Transverse colon (tissue), 4 donors: ENCODE measurements around the gene THEM4. TPM values are rescaled to one million over a fixed set of nuclear protein-coding genes. Genes with fewer than 3 reads are reported as not detected.

Experiments
- DNase-seq: peaks from one replicate; pipeline ENCODE4 v3.0.0-alpha.2; 2019
- H3K27ac ChIP-seq, 4 donors: fragments of 200-600 bp; sonication (generic); 2 replicates each; pipeline ENCODE4 v1.5.1; 2016 to 2018; ENCODE audit warnings: inconsistent platforms in 4 of 4
- H3K27me3 ChIP-seq: fragments of 200-600 bp; sonication (generic); 2 replicates; pipeline ENCODE4 v1.5.1; 2017; ENCODE audit warnings: inconsistent platforms
- H3K36me3 ChIP-seq, 4 donors: fragments of 200-600 bp; sonication (generic); 2 replicates each; pipeline ENCODE4 v1.5.1; 2017 to 2019; ENCODE audit warnings: inconsistent platforms in 4 of 4
- H3K4me1 ChIP-seq, 4 donors: fragments of 200-600 bp; sonication (generic); 2 replicates each; pipeline ENCODE4 v1.5.1; 2017 to 2020; ENCODE audit warnings: inconsistent platforms in 4 of 4
- H3K4me3 ChIP-seq, 4 donors: fragments of 200-600 bp; sonication (generic); 1 replicate in 1 of 4; 2 replicates in 3 of 4; pipeline versions ENCODE4 v1.5.1 to v1.6.1; 2017 to 2019; ENCODE audit warnings: inconsistent platforms in 4 of 4
- H3K9me3 ChIP-seq, 2 donors: fragments of 200-600 bp; sonication (generic); 2 replicates each; pipeline ENCODE4 v1.5.1; 2017 to 2019; ENCODE audit warnings: inconsistent platforms in 2 of 2
- EP300 ChIP-seq: sonication (generic); formaldehyde crosslinking; IDR thresholded peaks from one replicate; pipeline ENCODE4 v1.6.1; 2017; ENCODE audit warnings: antibody characterized with exemption, low read depth
- POLR2A ChIP-seq: fragments of 450-650 bp; IDR thresholded peaks from one replicate; pipeline ENCODE4 v1.6.1; 2016; ENCODE audit warnings: antibody characterized with exemption, mild to moderate bottlenecking, moderate library complexity
- POLR2AphosphoS5 ChIP-seq, 3 donors: sonication (generic); formaldehyde crosslinking; IDR thresholded peaks; one replicate each; pipeline ENCODE4 v1.6.1; 2016; ENCODE audit warnings: antibody characterized with exemption in 3 of 3
- WGBS, 2 donors: methylation state at CpG; one replicate each; pipeline ENCODE4 v1.1.5; 2018; ENCODE audit warnings: low coverage in 1 of 2; 5-methylcytosine and 5-hydroxymethylcytosine counted together
- in situ Hi-C, 4 donors: fragments of 200-750 bp; cut with MboI; loops; one replicate each; pipeline versions ENCODE4 v1.15.0 to v1.15.1; 2017; ENCODE audit warnings: low sequenced_read_pairs in 3 of 4, low pct_ligation_motif_present in 1 of 4, low pct_unique_long_range_greater_than_20kb in 1 of 4
- intact Hi-C: fragments of 100-400 bp; cut with DNase I; formaldehyde crosslinking; loops from one replicate; pipeline ENCODE4 v1.15.1; 2023; ENCODE audit warnings: low total_unique reads
- total RNA-seq, 4 donors: library from RNA; depleted of rRNA; stranded (reverse); fragments of >200 nt; gene quantifications; one replicate each; pipeline ENCODE4 v1.1.0, GENCODE V29; 2016
- TF ChIP-seq, protein P1 (sequence below), 5 experiments: fragments of 200-600 bp in 3 of 5; fragments of 450-650 bp in 2 of 5; sonication (generic) in 3 of 5; IDR thresholded peaks; 1 replicate in 2 of 5; 2 replicates in 3 of 5; pipeline ENCODE4 v1.5.1; 2016 to 2017; ENCODE audit warnings: antibody characterized with exemption in 5 of 5, inconsistent platforms in 3 of 5, mild to moderate bottlenecking in 2 of 5, moderate library complexity in 1 of 5

THEM4 gene
- total RNA-seq = 10 to 100 TPM in 2 of 4 donors, 1 to 10 TPM in 2; 4.6 to 21.8 (median 9.5) TPM

GRCh38 chr1:151909167-151910149 is at the start of gene THEM4:
Gene THEM4 (minus strand): TSS chr1:151909511. CDS start chr1:151909458, 53 bp downstream.
- no peaks in the 10 kb centered on the region for H3K27me3 ChIP-seq
- H3K36me3 ChIP-seq = no peaks in the 10 kb centered on the region
- peak within 1 kb of the TSS; percentile 43 to 72 (median 60) for H3K4me3 ChIP-seq
- in situ Hi-C loops (loop anchor here in 2 of 4 donors (25.0 kb wide), 1 partner anchor 103 kb away; no protein-coding TSS in a partner anchor), intact Hi-C loops (no loop called here)
- peak; percentile 78 to 81 (median 78) for TF ChIP-seq POLR2AphosphoS5 (IDR thresholded peaks at IDR 0.05)
- no peak for TF ChIP-seq EP300
- TF ChIP-seq, protein P1, sequence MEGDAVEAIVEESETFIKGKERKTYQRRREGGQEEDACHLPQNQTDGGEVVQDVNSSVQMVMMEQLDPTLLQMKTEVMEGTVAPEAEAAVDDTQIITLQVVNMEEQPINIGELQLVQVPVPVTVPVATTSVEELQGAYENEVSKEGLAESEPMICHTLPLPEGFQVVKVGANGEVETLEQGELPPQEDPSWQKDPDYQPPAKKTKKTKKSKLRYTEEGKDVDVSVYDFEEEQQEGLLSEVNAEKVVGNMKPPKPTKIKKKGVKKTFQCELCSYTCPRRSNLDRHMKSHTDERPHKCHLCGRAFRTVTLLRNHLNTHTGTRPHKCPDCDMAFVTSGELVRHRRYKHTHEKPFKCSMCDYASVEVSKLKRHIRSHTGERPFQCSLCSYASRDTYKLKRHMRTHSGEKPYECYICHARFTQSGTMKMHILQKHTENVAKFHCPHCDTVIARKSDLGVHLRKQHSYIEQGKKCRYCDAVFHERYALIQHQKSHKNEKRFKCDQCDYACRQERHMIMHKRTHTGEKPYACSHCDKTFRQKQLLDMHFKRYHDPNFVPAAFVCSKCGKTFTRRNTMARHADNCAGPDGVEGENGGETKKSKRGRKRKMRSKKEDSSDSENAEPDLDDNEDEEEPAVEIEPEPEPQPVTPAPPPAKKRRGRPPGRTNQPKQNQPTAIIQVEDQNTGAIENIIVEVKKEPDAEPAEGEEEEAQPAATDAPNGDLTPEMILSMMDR (IDR thresholded peaks at IDR 0.05) = peak in 3 of 5 experiments; percentile 27 to 51 (median 36)
- TF ChIP-seq POLR2A = peak; percentile 82
- peaks cover 0 to 3% of the 10 kb centered on the region in 2 donors for H3K9me3 ChIP-seq
- WGBS, 2 donors = 3 to 33% methylated on average over 4 to 51 of the region's 73 CpGs
- peak; percentile 98 for DNase-seq
- peaks cover 0 to 25% (median 6%) of the 10 kb centered on the region in 4 donors for H3K4me1 ChIP-seq
- H3K27ac ChIP-seq = peak within 1 kb of the TSS; percentile 85 to 88 (median 87)

DNA sequence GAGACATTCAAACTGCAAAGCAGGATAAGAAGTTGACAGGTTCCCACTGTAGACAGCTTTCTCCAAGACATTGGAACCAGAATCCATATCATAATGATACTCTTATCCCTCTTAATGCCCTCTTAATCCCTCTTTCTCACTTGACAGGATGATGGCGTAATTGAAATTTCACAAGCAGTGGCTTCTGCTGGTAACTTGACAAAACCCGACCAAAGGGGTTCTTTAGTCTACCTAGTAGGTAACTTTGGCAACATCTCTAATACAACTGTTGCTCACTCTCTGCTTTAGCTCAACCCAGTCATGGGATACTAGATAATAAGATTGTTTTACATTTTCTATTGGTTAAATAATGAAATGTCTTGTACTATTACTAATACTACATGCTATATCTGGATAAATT is 49.6 kb upstream of the THEM4 start:
- in situ Hi-C loops (no loop called here), intact Hi-C loops (no loop called here)
- H3K27ac ChIP-seq = no peak overlapping the region
- H3K9me3 ChIP-seq = no peaks in the 10 kb centered on the region
- TF ChIP-seq POLR2AphosphoS5 (IDR thresholded peaks at IDR 0.05) (no peak), POLR2A (no peak), EP300 (no peak)
- TF ChIP-seq, protein P1 (IDR thresholded peaks at IDR 0.05) = no peak
- H3K27me3 ChIP-seq = no peaks in the 10 kb centered on the region
- no peak for DNase-seq
- H3K4me1 ChIP-seq = peaks cover 0 to 34% (median 16%) of the 10 kb centered on the region in 4 donors
- WGBS, 2 donors = 72 to 87% methylated on average over 2 of the region's 2 CpGs
- peaks cover 0 to 3% (median 0%) of the 10 kb centered on the region in 4 donors for H3K36me3 ChIP-seq
- H3K4me3 ChIP-seq = no peak overlapping the region

DNA sequence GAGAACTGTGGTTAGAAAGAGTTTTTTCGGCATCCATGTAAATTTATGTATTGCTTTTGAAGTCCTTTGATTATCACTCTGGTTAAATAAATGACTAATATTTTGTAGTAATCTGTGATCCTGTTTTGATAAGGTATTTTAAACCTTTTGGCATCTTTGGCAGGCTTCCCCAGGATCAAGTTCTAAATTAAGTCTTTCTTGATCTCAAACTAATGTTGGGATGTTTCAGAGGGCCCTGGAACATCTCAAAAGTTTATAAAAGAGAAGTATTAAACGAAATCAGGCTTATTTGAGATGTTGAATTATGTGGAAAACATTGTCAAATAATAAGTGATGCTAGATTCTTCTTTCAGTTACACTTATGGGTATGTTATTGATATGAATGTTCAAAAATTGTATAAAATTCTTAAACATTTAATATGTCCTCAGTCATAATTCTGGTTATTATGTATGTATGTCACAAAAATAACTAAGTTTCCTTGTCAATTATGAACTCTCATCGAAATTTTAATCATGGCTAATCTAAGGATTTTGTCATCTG is 47.7 kb upstream of the THEM4 start:
- intact Hi-C loops (no loop called here), in situ Hi-C loops (no loop called here)
- no peaks in the 10 kb centered on the region for H3K27me3 ChIP-seq
- TF ChIP-seq EP300 (no peak), POLR2AphosphoS5 (IDR thresholded peaks at IDR 0.05) (no peak), POLR2A (no peak)
- TF ChIP-seq, protein P1 (IDR thresholded peaks at IDR 0.05) = no peak
- H3K4me1 ChIP-seq = peaks cover 0 to 25% (median 12%) of the 10 kb centered on the region in 4 donors
- no peak overlapping the region for H3K27ac ChIP-seq
- no peaks in the 10 kb centered on the region for H3K9me3 ChIP-seq
- H3K4me3 ChIP-seq = no peak overlapping the region
- WGBS, 2 donors = 77 to 84% methylated on average over 3 of the region's 3 CpGs
- peaks cover 0 to 3% (median 0%) of the 10 kb centered on the region in 4 donors for H3K36me3 ChIP-seq
- DNase-seq = no peak

- Histone ChIP-seq H3K36me3 (peaks cover 0 to 3% (median 0%) of the 10 kb centered on the region in 4 donors), H3K27me3 (no peaks in the 10 kb centered on the region), H3K27ac (peak overlapping the region; percentile 24 to 71 (median 48)), H3K4me3 (peak overlapping the region in 2 of 4 donors; percentile 6 to 20), H3K9me3 (no peaks in the 10 kb centered on the region), H3K4me1 (peaks cover 0 to 11% (median 2%) of the 10 kb centered on the region in 4 donors)
- in situ Hi-C loops (no loop called here), intact Hi-C loops (no loop called here)
- DNase-seq = peak; percentile 52
- TF ChIP-seq POLR2AphosphoS5 (IDR thresholded peaks at IDR 0.05) = no peak
- TF ChIP-seq POLR2A = peak; percentile 31
- 59 to 65% methylated on average over 4 to 7 of the region's 7 CpGs for WGBS, 2 donors
Measured at GRCh38 chr1:151953409-151954094, 44.2 kb upstream of the THEM4 start.
